OCI-LY1 (cell line): ENCODE results near the gene FHIT.

Experiments used
- CTCF ChIP-seq: fragments of 200-600 bp; sonication (generic), shearing (Covaris generic); IDR thresholded peaks from 2 replicates; pipeline ENCODE4 v1.5.1; 2017; ENCODE audit warnings: mild to moderate bottlenecking, antibody characterized with exemption, low read length, moderate library complexity, mixed read lengths
- EZH2 ChIP-seq: fragments of 200-600 bp; sonication (generic), shearing (Covaris generic); IDR thresholded peaks from 2 replicates; pipeline ENCODE4 v1.8.0; 2017; ENCODE audit warnings: borderline replicate concordance, mixed run types, mild to moderate bottlenecking, antibody characterized with exemption, low read length, moderate library complexity, mixed read lengths

GRCh38 chr3:59832702-59833101 is 1418.5 kb downstream of the FHIT start:
- TF ChIP-seq CTCF (no peak), EZH2 (no peak)
